NCI-H774 (cell line): Measurements from ENCODE around the gene MYRFL.
"Not testable (repeated sequence)": the region's sequence is repeated elsewhere in the genome, so short reads cannot be mapped to it uniquely, and the experiment has no call there.

Source experiments
- DNase-seq: peaks from one replicate; lab custom pipeline; 2025; lab: John Stamatoyannopoulos, UW

The MYRFL gene

GRCh38 chr12:69824966-69825560, at the start of gene MYRFL:
MYRFL (plus strand) TSS chr12:69825227; CDS start chr12:69825518, 291 bp downstream.
- DNase-seq = no peak

GRCh38 chr12:69779928-69780327, 45.1 kb upstream of the MYRFL start:
- no peak for DNase-seq

- no peak for DNase-seq
Observed at GRCh38 chr12:69783365-69783764, 41.7 kb upstream of the MYRFL start.

- no peak for DNase-seq
Observed at GRCh38 chr12:69789351-69789750, 35.7 kb upstream of the MYRFL start.

- DNase-seq = no peak
Observed at GRCh38 chr12:69792533-69792932, 32.5 kb upstream of the MYRFL start.

- DNase-seq = not testable (repeated sequence)
Observed at GRCh38 chr12:69807101-69807897, 17.7 kb upstream of the MYRFL start.

GRCh38 chr12:69810870-69811498, 14.0 kb upstream of the MYRFL start:
- DNase-seq = no peak

GRCh38 chr12:69816082-69816481, 8.9 kb upstream of the MYRFL start:
- DNase-seq = no peak

GRCh38 chr12:69821032-69821455, 4.0 kb upstream of the MYRFL start:
- no peak for DNase-seq

GRCh38 chr12:69821456-69822159, 3.4 kb upstream of the MYRFL start:
- DNase-seq = no peak

GRCh38 chr12:69822201-69822860, 2.7 kb upstream of the MYRFL start:
- DNase-seq = no peak

- DNase-seq = no peak
Observed at GRCh38 chr12:69824028-69824427, 999 bp upstream of the MYRFL start.

GRCh38 chr12:69828897-69829296, 3.9 kb downstream of the MYRFL start:
- DNase-seq = no peak

GRCh38 chr12:69833696-69834095, 8.7 kb downstream of the MYRFL start:
- no peak for DNase-seq

- DNase-seq = no peak
Observed at GRCh38 chr12:69834147-69834546, 9.1 kb downstream of the MYRFL start.

- no peak for DNase-seq
Observed at GRCh38 chr12:69834576-69834975, 9.5 kb downstream of the MYRFL start.

GRCh38 chr12:69835081-69835480, 10.1 kb downstream of the MYRFL start:
- no peak for DNase-seq

- DNase-seq = no peak
Observed at GRCh38 chr12:69836015-69836414, 11.0 kb downstream of the MYRFL start.

GRCh38 chr12:69837191-69837590, 12.2 kb downstream of the MYRFL start:
- no peak for DNase-seq

- DNase-seq = no peak
Observed at GRCh38 chr12:69837657-69838415, 12.8 kb downstream of the MYRFL start.

- no peak for DNase-seq
Observed at GRCh38 chr12:69840727-69841126, 15.7 kb downstream of the MYRFL start.
